Natural killer cell treated with Interleukin-12 subunit alpha and Interleukin-12 subunit beta and Interleukin-15 and Interleukin-18, amount 100 ng/mL, for 72 hours (primary cell): Measurements from ENCODE around the gene ENTPD5. TPM values are rescaled to one million over a fixed set of nuclear protein-coding genes. Genes with fewer than 3 reads are reported as not detected.

Experiments
- ATAC-seq, 2 donors: fragments of 150-1000 bp; cut with Tn5 transposase in 1 of 2; sonication (Bioruptor Pico), chemical (Tn5 transposase) in 1 of 2; 2 replicates each; pipeline ENCODE4 v1.10.0; 2021
- DNase-seq: peaks from one replicate; pipeline ENCODE4 v3.0.0; 2022; ENCODE audit warnings: low spot score
- H3K27ac Mint-ChIP-seq, 2 donors: 1 replicate in 1 of 2; 2 replicates in 1 of 2; pipeline ENCODE4 v1.8.0; 2022; ENCODE audit warnings: mixed read lengths in 2 of 2, mild to moderate bottlenecking in 1 of 2, moderate library complexity in 1 of 2
- H3K27me3 Mint-ChIP-seq, 2 donors: 1 replicate in 1 of 2; 2 replicates in 1 of 2; pipeline ENCODE4 v1.8.0; 2022; ENCODE audit warnings: mixed read lengths in 2 of 2
- H3K36me3 Mint-ChIP-seq: one replicate; pipeline ENCODE4 v1.8.0; 2022; ENCODE audit warnings: mixed read lengths
- H3K4me1 Mint-ChIP-seq, 2 donors: 1 replicate in 1 of 2; 2 replicates in 1 of 2; pipeline ENCODE4 v1.8.0; 2022; ENCODE audit warnings: low read depth in 2 of 2, mixed read lengths in 2 of 2, mild to moderate bottlenecking in 1 of 2
- H3K4me3 Mint-ChIP-seq: one replicate; pipeline ENCODE4 v1.8.0; 2022; ENCODE audit warnings: mixed read lengths
- H3K9me3 Mint-ChIP-seq: 2 replicates; pipeline ENCODE4 v1.8.0; 2022; ENCODE audit warnings: mixed read lengths
- total RNA-seq, 2 donors: library from RNA; stranded (reverse); gene quantifications; one replicate each; pipeline ENCODE4 v1.2.3, GENCODE V29; 2022

Gene ENTPD5, protein sequence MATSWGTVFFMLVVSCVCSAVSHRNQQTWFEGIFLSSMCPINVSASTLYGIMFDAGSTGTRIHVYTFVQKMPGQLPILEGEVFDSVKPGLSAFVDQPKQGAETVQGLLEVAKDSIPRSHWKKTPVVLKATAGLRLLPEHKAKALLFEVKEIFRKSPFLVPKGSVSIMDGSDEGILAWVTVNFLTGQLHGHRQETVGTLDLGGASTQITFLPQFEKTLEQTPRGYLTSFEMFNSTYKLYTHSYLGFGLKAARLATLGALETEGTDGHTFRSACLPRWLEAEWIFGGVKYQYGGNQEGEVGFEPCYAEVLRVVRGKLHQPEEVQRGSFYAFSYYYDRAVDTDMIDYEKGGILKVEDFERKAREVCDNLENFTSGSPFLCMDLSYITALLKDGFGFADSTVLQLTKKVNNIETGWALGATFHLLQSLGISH
- 10 to 100 TPM; 11.5 to 15.5 TPM for total RNA-seq

DNA sequence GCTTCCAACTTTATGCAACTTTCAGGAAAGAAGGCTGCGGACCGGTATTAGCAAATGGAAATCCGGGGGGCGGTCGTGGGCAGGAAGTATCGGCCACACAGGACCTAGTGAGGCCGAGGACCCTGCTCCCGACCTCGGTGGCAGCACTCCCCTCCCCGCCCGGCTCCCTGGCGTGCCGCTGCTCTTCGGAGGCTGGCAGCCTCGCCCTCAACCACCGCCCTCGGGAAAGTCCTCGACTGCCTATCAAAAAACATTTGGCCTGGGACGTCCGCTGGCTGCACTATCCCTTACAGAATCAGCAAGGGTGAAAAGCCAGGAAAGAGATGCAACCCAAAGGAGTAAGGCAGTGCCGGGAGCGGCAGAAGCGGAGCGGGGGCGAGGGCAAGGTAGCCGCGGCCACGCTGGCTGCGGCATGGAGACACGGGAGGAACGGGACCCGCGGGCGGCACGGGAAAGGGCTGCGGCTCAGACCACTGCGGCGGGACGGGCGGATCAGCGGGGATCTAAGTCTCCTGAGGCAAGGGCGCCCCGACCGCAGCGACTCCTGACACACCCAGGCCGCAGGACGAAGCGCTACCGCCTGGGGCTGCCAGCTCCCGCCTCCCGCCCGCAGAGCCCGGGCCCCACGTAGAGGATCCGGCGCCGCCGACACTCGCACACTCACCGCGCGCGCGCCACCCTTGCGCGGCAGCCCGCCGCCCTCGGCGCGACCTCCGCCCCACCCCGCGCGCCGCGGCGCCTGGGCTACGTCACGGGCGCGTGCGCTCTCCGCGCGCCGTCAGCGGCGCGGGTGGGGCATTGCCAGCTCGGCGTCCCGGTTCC lies at the start of gene ENTPD5, which contains the start of gene BBOF1:
ENTPD5 (minus strand) TSS at position 703 of the 822 bp plus-strand sequence. CDS start 31,186 bp downstream, outside the sequence.
BBOF1 (plus strand) TSS at position 764 of the 822 bp plus-strand sequence. CDS start 130 bp downstream, outside the sequence.
- no peaks in the 10 kb centered on the region for H3K9me3 Mint-ChIP-seq
- ATAC-seq (peak; percentile 98 to 99), DNase-seq (peak; percentile 90)
- no peaks in the 10 kb centered on the region for H3K27me3 Mint-ChIP-seq
- peak within 1 kb of the TSS; percentile 95 for H3K4me3 Mint-ChIP-seq
- peak within 1 kb of the TSS; percentile 95 to 96 for H3K27ac Mint-ChIP-seq
- H3K4me1 Mint-ChIP-seq, result peaks cover 9 to 14% of the 10 kb centered on the region in 2 donors
- H3K36me3 Mint-ChIP-seq, result no peaks in the 10 kb centered on the region

DNA sequence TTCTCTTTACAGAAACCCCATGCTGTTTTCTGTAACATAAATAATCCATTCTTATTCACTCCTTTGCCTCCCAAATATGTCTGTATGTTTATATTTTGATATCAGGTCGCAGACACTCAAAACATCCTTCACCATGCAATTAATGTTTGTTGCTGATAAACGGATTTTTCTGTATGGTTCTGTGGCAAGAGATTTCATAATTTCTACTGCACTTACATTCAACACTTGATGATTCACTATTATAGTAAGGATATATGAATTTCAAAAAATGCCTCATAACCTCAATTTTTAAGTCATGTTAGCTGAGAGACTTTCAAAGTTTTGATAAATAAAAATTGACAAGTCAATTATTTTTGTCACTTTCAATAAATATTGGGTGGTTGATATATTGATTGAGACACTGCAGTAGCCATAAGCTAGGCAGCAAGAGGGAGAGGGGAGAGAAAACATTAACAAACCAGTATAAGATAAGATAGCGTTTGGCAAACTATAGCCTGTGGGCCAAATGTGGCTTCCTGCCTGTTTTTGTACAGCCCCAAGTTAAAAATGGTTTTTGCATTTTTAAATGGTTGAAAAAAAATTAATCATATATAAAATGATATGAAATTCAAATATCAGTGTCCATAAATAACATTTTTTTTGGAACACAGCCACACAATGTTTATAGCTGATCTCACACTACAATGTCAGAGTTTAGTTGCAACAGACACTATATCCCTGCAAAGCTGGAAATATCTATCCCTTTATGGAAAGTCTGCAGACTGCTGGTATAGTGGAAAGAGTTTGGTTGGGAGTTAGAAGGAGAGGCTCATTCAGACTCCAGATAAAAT lies 46.9 kb upstream of the ENTPD5 start:
- no peak for DNase-seq
- Mint-ChIP-seq H3K27me3 (no peaks in the 10 kb centered on the region), H3K27ac (peak overlapping the region; percentile 12 to 48), H3K36me3 (peaks cover 5% of the 10 kb centered on the region), H3K9me3 (no peaks in the 10 kb centered on the region), H3K4me3 (no peak overlapping the region), H3K4me1 (no peaks in the 10 kb centered on the region)
- ATAC-seq, result no peak

DNA sequence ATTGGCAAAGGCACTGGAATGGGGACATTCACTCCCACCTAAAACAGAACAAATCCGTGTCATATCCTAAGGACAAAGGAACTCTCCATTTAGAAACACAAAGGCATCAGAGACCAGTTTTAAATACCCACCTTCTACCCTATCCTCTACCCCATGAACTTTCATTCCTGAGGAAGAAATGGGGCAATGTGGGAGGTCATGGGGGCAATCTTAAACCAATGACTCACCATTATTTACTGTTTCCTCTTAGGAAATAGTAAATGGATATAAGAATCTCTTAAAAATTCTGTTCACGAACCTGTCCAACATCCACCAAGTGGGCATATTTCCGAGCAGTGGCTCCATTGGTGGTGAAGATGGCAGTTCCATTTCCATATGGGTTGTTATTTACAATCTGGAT lies 45.8 kb upstream of the ENTPD5 start:
- H3K36me3 Mint-ChIP-seq, result peaks cover 5% of the 10 kb centered on the region
- no peak overlapping the region for H3K4me3 Mint-ChIP-seq
- H3K4me1 Mint-ChIP-seq, result no peaks in the 10 kb centered on the region
- no peaks in the 10 kb centered on the region for H3K9me3 Mint-ChIP-seq
- no peak for ATAC-seq
- H3K27ac Mint-ChIP-seq, result no peak overlapping the region
- DNase-seq, result no peak
- H3K27me3 Mint-ChIP-seq, result no peaks in the 10 kb centered on the region

DNA sequence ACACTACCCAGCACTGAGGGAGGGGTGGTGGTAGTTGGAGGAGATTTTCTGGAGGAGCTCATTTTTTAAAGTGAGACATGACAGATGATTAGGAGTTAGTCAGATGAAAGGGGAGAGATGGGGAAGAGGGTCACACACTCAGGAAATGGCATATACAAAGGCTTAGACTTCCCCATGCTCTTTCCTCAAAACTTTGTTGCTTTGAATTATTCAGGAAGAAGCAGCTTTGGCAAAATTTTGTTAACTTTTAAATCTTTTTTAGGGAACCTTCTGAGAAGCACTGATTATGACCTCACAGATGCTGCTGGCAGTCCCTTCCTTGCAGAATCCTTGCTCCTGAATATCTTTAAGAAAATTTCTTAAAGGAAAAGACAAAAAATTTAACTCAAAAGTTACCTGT lies 45.3 kb upstream of the ENTPD5 start:
- no peaks in the 10 kb centered on the region for H3K27me3 Mint-ChIP-seq
- no peaks in the 10 kb centered on the region for H3K9me3 Mint-ChIP-seq
- no peaks in the 10 kb centered on the region for H3K4me1 Mint-ChIP-seq
- H3K27ac Mint-ChIP-seq, result no peak overlapping the region
- H3K4me3 Mint-ChIP-seq, result no peak overlapping the region
- H3K36me3 Mint-ChIP-seq, result peaks cover 5% of the 10 kb centered on the region
- no peak for DNase-seq
- ATAC-seq, result no peak

DNA sequence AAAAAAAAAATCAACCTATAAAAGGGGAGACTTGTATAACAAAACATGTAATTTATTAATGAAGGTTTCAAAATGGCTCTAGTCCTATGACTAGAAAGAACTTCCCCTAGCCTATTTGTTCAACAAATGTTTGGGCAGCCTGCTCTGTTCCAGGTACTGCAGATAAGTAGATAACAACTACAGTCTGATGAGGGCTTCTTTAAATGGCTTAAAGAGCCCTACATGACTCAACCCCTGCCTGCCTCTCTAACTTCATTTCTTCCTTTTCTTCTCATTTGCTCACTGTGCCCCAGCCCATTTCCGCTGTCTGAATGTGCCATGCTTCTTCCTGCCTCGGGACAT lies 43.7 kb upstream of the ENTPD5 start:
- Mint-ChIP-seq H3K27me3 (no peaks in the 10 kb centered on the region), H3K27ac (no peak overlapping the region), H3K36me3 (peaks cover 5% of the 10 kb centered on the region), H3K4me3 (no peak overlapping the region), H3K4me1 (no peaks in the 10 kb centered on the region), H3K9me3 (no peaks in the 10 kb centered on the region)
- DNase-seq (no peak), ATAC-seq (no peak)

DNA sequence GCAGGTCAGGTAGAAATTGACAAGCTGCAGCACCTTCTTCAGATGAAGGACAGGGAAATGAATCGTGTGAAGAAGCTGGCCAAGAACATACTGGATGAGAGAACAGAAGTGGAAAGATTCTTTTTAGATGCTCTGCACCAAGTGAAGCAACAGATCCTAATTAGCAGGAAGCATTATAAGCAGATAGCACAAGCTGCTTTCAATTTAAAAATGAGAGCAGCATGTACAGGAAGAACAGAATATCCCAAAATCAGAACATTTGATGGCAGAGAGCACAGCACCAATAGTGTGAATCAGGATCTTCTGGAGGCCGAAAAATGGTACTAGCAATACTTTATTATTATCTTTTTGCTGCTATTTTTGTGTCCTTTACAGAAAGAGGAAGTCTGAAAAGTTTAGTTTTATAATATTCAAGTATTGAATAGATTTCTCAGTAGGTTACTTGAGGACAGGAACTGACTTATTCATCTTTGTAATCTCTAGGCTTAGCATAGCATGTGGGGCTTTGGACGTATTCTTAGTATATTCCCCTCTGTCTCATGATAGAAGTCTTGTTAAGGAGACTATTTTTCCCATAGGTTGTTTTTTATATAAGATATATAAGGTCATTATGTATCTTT lies 30.9 kb upstream of the ENTPD5 start:
- DNase-seq (no peak), ATAC-seq (no peak)
- no peaks in the 10 kb centered on the region for H3K4me1 Mint-ChIP-seq
- H3K27ac Mint-ChIP-seq, result no peak overlapping the region
- no peaks in the 10 kb centered on the region for H3K27me3 Mint-ChIP-seq
- no peak overlapping the region for H3K4me3 Mint-ChIP-seq
- no peaks in the 10 kb centered on the region for H3K36me3 Mint-ChIP-seq
- no peaks in the 10 kb centered on the region for H3K9me3 Mint-ChIP-seq

DNA sequence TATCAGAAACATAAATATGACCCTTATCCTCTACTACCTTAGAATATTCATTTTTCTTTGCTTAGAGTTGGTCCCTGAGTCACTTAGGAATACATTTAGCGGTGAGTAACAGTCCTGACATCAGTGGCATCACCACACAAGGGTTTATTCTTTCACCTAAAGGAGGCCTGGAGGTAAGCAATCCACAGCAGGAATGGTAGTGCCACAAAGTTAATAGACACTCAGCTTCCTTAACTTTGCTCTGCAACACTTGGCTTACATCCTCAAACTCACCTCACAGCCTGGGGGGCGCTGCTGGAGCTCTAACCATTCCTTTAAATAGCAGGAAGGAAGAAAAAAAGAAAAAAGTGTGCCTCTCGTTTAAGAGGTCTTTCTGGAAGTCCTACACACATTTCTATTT lies 29.2 kb upstream of the ENTPD5 start:
- Mint-ChIP-seq H3K27me3 (no peaks in the 10 kb centered on the region), H3K4me3 (no peak overlapping the region), H3K4me1 (no peaks in the 10 kb centered on the region), H3K9me3 (no peaks in the 10 kb centered on the region), H3K27ac (no peak overlapping the region), H3K36me3 (no peaks in the 10 kb centered on the region)
- ATAC-seq (no peak), DNase-seq (no peak)

DNA sequence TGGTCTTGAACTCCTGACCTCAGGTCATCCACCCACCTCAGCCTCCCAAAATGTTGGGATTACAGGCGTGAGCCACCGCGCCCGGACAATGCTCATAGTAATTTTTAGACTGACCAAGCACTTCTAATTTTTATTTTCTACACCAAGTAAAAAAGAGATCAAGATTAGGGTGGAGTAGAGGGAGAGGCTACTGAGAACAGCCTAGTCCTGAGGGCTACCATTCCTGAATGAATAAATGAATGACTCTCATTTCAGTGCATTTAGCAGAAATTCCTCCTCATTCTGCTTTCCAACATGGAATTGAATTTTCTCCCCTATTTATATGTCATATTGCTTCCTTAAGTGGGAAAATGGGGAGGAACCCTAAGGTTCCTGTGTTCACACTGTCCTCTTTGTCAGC lies 26.4 kb upstream of the ENTPD5 start:
- Mint-ChIP-seq H3K9me3 (no peaks in the 10 kb centered on the region), H3K27me3 (no peaks in the 10 kb centered on the region), H3K4me1 (no peaks in the 10 kb centered on the region), H3K4me3 (no peak overlapping the region), H3K36me3 (no peaks in the 10 kb centered on the region), H3K27ac (no peak overlapping the region)
- ATAC-seq (no peak), DNase-seq (no peak)

DNA sequence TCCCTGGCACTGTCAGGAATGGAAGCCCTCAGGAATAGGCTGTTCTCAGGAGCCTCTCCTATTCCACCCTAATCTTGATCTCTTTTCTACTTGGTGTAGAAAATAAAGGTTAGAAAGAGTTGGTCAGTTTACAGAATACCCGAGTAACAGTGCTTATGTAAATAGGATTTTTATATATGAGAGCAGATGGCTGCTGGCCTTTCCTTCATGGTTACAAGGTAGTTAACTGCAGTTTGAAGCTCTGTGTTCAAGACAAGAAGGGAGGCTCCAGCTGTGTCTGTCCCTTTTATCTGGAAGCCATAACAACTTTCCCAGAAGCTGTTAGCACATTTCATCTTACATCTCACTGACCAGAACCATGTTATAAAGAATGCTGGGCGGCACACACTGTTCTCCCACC lies 23.2 kb upstream of the ENTPD5 start:
- no peaks in the 10 kb centered on the region for H3K4me1 Mint-ChIP-seq
- no peak for DNase-seq
- H3K9me3 Mint-ChIP-seq, result no peaks in the 10 kb centered on the region
- no peaks in the 10 kb centered on the region for H3K36me3 Mint-ChIP-seq
- H3K27ac Mint-ChIP-seq, result no peak overlapping the region
- no peak for ATAC-seq
- H3K4me3 Mint-ChIP-seq, result no peak overlapping the region
- no peaks in the 10 kb centered on the region for H3K27me3 Mint-ChIP-seq

DNA sequence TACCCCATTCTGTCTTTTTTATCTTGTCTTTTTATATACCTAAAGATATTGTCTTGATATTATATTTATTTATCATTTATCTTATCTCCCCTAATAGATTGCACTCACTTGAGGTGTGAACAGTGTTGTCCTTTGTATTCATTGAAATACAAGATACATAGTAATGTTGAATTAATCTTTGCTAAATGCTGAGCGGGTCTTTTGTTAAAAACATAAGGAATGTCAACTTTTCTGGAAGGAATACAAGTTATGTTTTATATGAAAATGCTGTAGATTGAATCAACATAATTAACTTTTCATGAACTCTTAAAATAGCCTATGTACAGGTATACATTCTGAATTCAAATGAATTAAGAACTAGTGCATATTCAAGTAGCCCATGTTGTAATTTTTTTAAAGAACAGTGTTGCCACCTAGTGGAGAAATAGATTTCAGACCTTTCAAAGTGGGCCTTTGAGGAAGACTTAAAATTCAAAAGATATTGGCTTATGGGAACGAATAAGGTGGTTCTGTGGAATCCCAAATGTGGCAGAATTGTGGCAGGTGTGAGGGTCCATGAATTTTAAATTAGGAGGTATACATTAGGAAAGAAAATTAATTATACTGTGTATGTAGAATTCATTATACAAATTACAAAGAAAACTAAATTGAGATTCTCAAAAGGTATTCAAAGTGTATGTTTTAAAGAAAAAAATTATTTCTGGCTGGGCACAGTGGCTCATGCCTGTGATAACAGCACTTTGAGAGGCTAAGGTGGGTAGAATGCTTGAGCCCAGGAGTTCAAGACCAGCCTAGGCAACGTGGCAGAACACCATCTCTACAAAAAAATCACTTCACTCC lies 19.2 kb upstream of the ENTPD5 start:
- no peaks in the 10 kb centered on the region for H3K9me3 Mint-ChIP-seq
- DNase-seq, result no peak

DNA sequence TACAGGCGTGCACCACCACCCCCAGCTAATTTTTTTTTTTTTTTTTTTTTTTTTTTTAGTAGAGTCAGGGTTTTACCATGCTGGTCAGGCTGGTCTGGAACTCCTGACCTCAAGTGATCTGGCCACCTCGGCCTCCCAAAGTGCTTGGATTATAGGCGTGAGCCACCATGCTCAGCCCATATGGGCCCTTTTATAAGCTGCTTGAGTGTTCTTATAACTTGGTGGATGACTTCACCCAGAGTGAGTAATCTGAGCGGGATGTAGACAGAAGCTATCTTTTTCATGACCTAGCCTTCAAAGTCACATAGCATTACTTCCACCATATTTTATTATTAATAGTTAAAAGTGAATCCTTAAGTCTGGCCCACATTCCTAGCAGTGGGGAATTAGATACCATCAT lies 16.5 kb upstream of the ENTPD5 start:
- ATAC-seq, result no peak
- no peaks in the 10 kb centered on the region for H3K27me3 Mint-ChIP-seq
- no peak overlapping the region for H3K4me3 Mint-ChIP-seq
- no peak overlapping the region for H3K27ac Mint-ChIP-seq
- no peaks in the 10 kb centered on the region for H3K36me3 Mint-ChIP-seq
- no peaks in the 10 kb centered on the region for H3K4me1 Mint-ChIP-seq
- no peak for DNase-seq
- no peaks in the 10 kb centered on the region for H3K9me3 Mint-ChIP-seq

More for the DNA sequence above, 19.2 kb upstream of the ENTPD5 start:
- H3K27ac Mint-ChIP-seq, result no peak overlapping the region
- no peaks in the 10 kb centered on the region for H3K27me3 Mint-ChIP-seq
- H3K4me3 Mint-ChIP-seq, result no peak overlapping the region
- H3K4me1 Mint-ChIP-seq, result no peaks in the 10 kb centered on the region
- no peak for ATAC-seq
- no peaks in the 10 kb centered on the region for H3K36me3 Mint-ChIP-seq

DNA sequence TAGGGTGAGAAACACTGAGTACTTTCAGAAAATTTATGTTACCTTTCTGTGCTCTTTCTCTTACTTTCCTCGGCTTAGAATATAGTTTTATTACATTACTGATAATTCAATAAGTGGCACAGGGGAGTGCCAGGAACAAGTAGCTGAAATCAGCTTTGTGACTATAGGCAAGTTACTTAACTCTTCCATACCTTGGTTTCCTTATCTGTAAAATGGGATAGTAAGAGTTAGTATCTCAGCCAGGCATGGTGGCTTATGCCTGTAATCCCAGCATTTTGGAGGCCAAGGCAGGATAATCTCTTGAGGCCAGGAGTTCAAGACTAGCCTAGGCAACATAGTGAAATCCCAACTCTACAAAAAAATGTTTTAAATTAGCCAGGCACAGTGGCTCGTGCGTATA lies 15.5 kb upstream of the ENTPD5 start:
- no peaks in the 10 kb centered on the region for H3K27me3 Mint-ChIP-seq
- H3K27ac Mint-ChIP-seq, result no peak overlapping the region
- H3K36me3 Mint-ChIP-seq, result no peaks in the 10 kb centered on the region
- ATAC-seq (no peak), DNase-seq (no peak)
- no peaks in the 10 kb centered on the region for H3K9me3 Mint-ChIP-seq
- H3K4me3 Mint-ChIP-seq, result no peak overlapping the region
- no peaks in the 10 kb centered on the region for H3K4me1 Mint-ChIP-seq

DNA sequence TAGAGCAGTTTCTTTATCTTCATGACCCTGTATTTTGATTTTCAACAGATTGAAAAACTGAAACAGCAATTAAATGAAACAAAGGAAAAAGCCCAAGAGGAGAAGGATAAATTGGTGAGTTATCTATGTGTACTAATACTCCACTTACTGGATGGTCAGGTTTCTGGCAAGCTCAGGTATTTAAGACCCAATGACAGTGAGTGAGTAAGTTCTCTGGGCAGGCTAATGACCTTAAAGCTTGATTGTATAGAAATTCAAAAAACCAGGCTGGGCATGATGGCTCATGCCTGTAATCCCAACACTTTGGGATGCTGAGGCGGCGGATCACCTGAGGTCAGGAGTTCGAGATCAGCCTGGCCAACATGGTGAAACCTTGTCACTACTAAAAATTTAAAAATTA lies 10.0 kb upstream of the ENTPD5 start:
- Mint-ChIP-seq H3K36me3 (no peaks in the 10 kb centered on the region), H3K27me3 (no peaks in the 10 kb centered on the region), H3K9me3 (no peaks in the 10 kb centered on the region), H3K27ac (no peak overlapping the region), H3K4me1 (no peaks in the 10 kb centered on the region), H3K4me3 (no peak overlapping the region)
- DNase-seq (no peak), ATAC-seq (no peak)
